Hepatocyte (in vitro differentiated cells): Measurements from ENCODE around the gene SIL1.

ENCODE experiments used
- EZH2 ChIP-seq: fragments of 200-600 bp; sonication (generic); IDR thresholded peaks from 2 replicates; pipeline ENCODE4 v1.6.1; 2016; ENCODE audit warnings: antibody characterized with exemption, mild to moderate bottlenecking, borderline replicate concordance
- TF ChIP-seq, protein P1 (sequence below): fragments of 200-600 bp; sonication (generic); IDR thresholded peaks from 2 replicates; pipeline ENCODE4 v1.5.1; 2016; ENCODE audit warnings: antibody characterized with exemption, mild to moderate bottlenecking; ENCODE audit not compliant: poor library complexity

DNA sequence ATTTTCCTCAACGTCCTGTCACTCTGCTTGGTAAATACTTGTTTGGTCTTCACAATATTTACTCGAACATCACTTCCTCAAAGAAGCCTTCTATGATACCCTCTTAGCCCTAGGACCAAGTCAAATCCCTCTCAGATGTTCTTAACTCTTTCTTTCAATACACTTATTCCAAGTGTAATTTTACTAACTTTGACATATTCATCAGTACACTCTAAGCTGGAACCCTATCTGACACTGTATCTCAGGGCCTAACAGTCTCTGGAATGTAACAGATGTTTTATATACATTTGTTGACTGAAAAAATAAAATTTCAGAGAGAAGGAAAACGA lies 19.6 kb downstream of the SIL1 start:
- no peak for TF ChIP-seq EZH2
- TF ChIP-seq, protein P1, sequence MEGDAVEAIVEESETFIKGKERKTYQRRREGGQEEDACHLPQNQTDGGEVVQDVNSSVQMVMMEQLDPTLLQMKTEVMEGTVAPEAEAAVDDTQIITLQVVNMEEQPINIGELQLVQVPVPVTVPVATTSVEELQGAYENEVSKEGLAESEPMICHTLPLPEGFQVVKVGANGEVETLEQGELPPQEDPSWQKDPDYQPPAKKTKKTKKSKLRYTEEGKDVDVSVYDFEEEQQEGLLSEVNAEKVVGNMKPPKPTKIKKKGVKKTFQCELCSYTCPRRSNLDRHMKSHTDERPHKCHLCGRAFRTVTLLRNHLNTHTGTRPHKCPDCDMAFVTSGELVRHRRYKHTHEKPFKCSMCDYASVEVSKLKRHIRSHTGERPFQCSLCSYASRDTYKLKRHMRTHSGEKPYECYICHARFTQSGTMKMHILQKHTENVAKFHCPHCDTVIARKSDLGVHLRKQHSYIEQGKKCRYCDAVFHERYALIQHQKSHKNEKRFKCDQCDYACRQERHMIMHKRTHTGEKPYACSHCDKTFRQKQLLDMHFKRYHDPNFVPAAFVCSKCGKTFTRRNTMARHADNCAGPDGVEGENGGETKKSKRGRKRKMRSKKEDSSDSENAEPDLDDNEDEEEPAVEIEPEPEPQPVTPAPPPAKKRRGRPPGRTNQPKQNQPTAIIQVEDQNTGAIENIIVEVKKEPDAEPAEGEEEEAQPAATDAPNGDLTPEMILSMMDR: no peak
